HCT116 (cell line): ENCODE measurements around the gene APOA1. TPM values are rescaled to one million over a fixed set of nuclear protein-coding genes. Genes with fewer than 3 reads are reported as not detected.

Source experiments
- ATAC-seq: fragments of 200-7000 bp; cut with Tn5 transposase; 2 replicates; pipeline ENCODE4 v1.9.1; 2020; ENCODE audit warnings: mild to moderate bottlenecking, moderate library complexity
- BruUV-seq: library from RNA; stranded (reverse); fragments of 400-500 nt; replicated peaks from 2 replicates; lab custom pipeline; 2021; lab: Mats Ljungman, UMichigan
- CTCF ChIA-PET: fragments of 300-600 bp; sonication (Branson Sonifier 250); formaldehyde crosslinking; loops from one replicate; lab custom pipeline; 2021; ENCODE audit warnings: antibody characterized with exemption; lab: Charles Lee
- POLR2A ChIA-PET: fragments of 300-600, 350-600 bp; sonication (Branson Sonifier 250); formaldehyde crosslinking; loops from one replicate; lab custom pipeline; 2021; ENCODE audit warnings: antibody characterized with exemption; lab: Charles Lee
- RAD21 ChIA-PET, 2 experiments: fragments of 300-600 bp; sonication (Branson Sonifier 250); formaldehyde crosslinking; loops; one replicate each; lab custom pipeline; 2023; ENCODE audit warnings: low total read pairs in 2 of 2; ENCODE audit not compliant: uncharacterized antibody in 2 of 2, unreplicated experiment in 2 of 2, low non-redundant PET in 1 of 2; lab: Charles Lee
- DNase-seq: peaks from one replicate; pipeline ENCODE4 v3.0.0-alpha.2; 2010; ENCODE audit warnings: low read depth, low spot score
- H2AFZ ChIP-seq: fragments of 200-600 bp; shearing (Covaris generic), sonication (generic); 2 replicates; pipeline ENCODE4 v1.6.1; 2017; ENCODE audit warnings: low read depth, mixed run types, mixed read lengths, antibody characterized with exemption, low read length; ENCODE audit not compliant: poor library complexity, severe bottlenecking
- H3K27ac ChIP-seq: 2 replicates; pipeline ENCODE4 v1.5.1; 2012; ENCODE audit warnings: low read depth, low read length
- H3K27me3 ChIP-seq: fragments of 200-600 bp; sonication (generic); 2 replicates; pipeline ENCODE4 v1.6.1; 2016; ENCODE audit warnings: mixed run types, low read length, mixed read lengths; ENCODE audit not compliant: insufficient read depth
- H3K36me3 ChIP-seq, 2 experiments: fragments of 200-500 bp in 1 of 2; fragments of 200-600 bp in 1 of 2; sonication (Bioruptor generic) in 1 of 2; sonication (generic) in 1 of 2; 2 replicates each; pipeline versions ENCODE4 v1.5.1 to v1.6.1; 2014 to 2016; ENCODE audit warnings: low read length in 2 of 2, inconsistent platforms in 1 of 2, mixed read lengths in 1 of 2, mixed run types in 1 of 2; ENCODE audit not compliant: insufficient read depth in 2 of 2, control insufficient read depth in 1 of 2
- H3K4me1 ChIP-seq, 2 experiments: fragments of 200-600 bp in 1 of 2; sonication (generic) in 1 of 2; 2 replicates each; pipeline versions ENCODE4 v1.5.1 to v1.6.1; 2012 to 2017; ENCODE audit warnings: low read length in 2 of 2, inconsistent platforms in 1 of 2, mild to moderate bottlenecking in 1 of 2, mixed read lengths in 1 of 2, mixed run types in 1 of 2, moderate library complexity in 1 of 2; ENCODE audit not compliant: insufficient read depth in 2 of 2, control insufficient read depth in 1 of 2
- H3K4me2 ChIP-seq: fragments of 200-600 bp; sonication (generic); 2 replicates; pipeline ENCODE4 v1.6.1; 2017; ENCODE audit warnings: mixed run types, low read length, mixed read lengths
- H3K4me3 ChIP-seq, 2 experiments: fragments of 200-600 bp in 1 of 2; sonication (generic) in 1 of 2; replicated peaks in 1 of 2; 2 replicates each; pipeline ENCODE4 v1.5.1; 2011 to 2016; ENCODE audit warnings: low read length in 2 of 2, control low read depth in 1 of 2, low read depth in 1 of 2, mild to moderate bottlenecking in 1 of 2, mixed read lengths in 1 of 2, mixed run types in 1 of 2
- H3K79me2 ChIP-seq: fragments of 200-600 bp; sonication (generic); 2 replicates; pipeline ENCODE4 v1.6.1; 2017; ENCODE audit warnings: mild to moderate bottlenecking, mixed run types, low read length, moderate library complexity, mixed read lengths; ENCODE audit not compliant: insufficient read depth
- H3K9ac ChIP-seq: fragments of 200-600 bp; sonication (generic); 2 replicates; pipeline ENCODE4 v1.6.1; 2016; ENCODE audit warnings: low read length, mixed read lengths
- H3K9me2 ChIP-seq: fragments of 200-600 bp; sonication (generic), shearing (Covaris generic); 2 replicates; pipeline ENCODE4 v1.6.1; 2017; ENCODE audit warnings: mixed run types, mild to moderate bottlenecking, moderate library complexity; ENCODE audit not compliant: insufficient read depth
- H3K9me3 ChIP-seq, 2 experiments: fragments of 200-500 bp in 1 of 2; fragments of 200-600 bp in 1 of 2; sonication (Bioruptor generic) in 1 of 2; sonication (generic) in 1 of 2; 2 replicates each; pipeline ENCODE4 v1.6.1; 2014 to 2017; ENCODE audit warnings: low read length in 2 of 2, mixed read lengths in 2 of 2, inconsistent platforms in 1 of 2, low read depth in 1 of 2, mild to moderate bottlenecking in 1 of 2, mixed run types in 1 of 2, moderate library complexity in 1 of 2; ENCODE audit not compliant: control insufficient read depth in 1 of 2, insufficient read depth in 1 of 2
- H4K20me1 ChIP-seq: fragments of 200-600 bp; sonication (generic), shearing (Covaris generic); 2 replicates; pipeline ENCODE4 v1.6.1; 2017; ENCODE audit warnings: mixed run types, mild to moderate bottlenecking, moderate library complexity; ENCODE audit not compliant: insufficient read depth
- ATF3 ChIP-seq: IDR thresholded peaks from 2 replicates; pipeline ENCODE4 v1.6.1; 2012
- CBX3 ChIP-seq: IDR thresholded peaks from 2 replicates; pipeline ENCODE4 v1.6.1; 2012; ENCODE audit warnings: low read depth
- EGR1 ChIP-seq: IDR thresholded peaks from 2 replicates; pipeline ENCODE4 v1.6.1; 2012; ENCODE audit warnings: low read depth
- EZH2 ChIP-seq: fragments of 200-600 bp; sonication (generic); IDR thresholded peaks from 2 replicates; pipeline ENCODE4 v1.6.1; 2017; ENCODE audit warnings: antibody characterized with exemption, mixed run types
- EZH2phosphoT487 ChIP-seq: fragments of 200-600 bp; IDR thresholded peaks from 2 replicates; pipeline ENCODE4 v1.6.1; 2018; ENCODE audit warnings: antibody characterized with exemption, borderline replicate concordance
- JUND ChIP-seq: IDR thresholded peaks from 2 replicates; pipeline ENCODE4 v1.6.1; 2012
- MAX ChIP-seq: IDR thresholded peaks from 2 replicates; pipeline ENCODE4 v1.6.1; 2012
- POLR2AphosphoS5 ChIP-seq: IDR thresholded peaks from 2 replicates; pipeline ENCODE4 v1.6.1; 2011; ENCODE audit warnings: mild to moderate bottlenecking, low read depth, low read length, moderate library complexity
- RAD21 ChIP-seq: IDR thresholded peaks from 2 replicates; pipeline ENCODE4 v1.6.1; 2012; ENCODE audit warnings: low read depth, mild to moderate bottlenecking
- SRF ChIP-seq: IDR thresholded peaks from 2 replicates; pipeline ENCODE4 v1.6.1; 2012; ENCODE audit warnings: low read depth
- TCF7L2 ChIP-seq: IDR thresholded peaks from 2 replicates; pipeline ENCODE4 v1.7.0; 2011; ENCODE audit warnings: borderline replicate concordance, inconsistent platforms; ENCODE audit not compliant: insufficient read depth, insufficient read length; ENCODE audit errors: extremely low read depth
- ZNF274 ChIP-seq: fragments of 200-500 bp; sonication (Bioruptor generic); IDR thresholded peaks from 2 replicates; pipeline ENCODE4 v1.6.1; 2014; ENCODE audit warnings: mild to moderate bottlenecking, low read depth, low read length, inconsistent platforms
- intact Hi-C: fragments of 100-400 bp; cut with micrococcal nuclease; formaldehyde crosslinking; loops from 2 replicates; pipeline ENCODE4 v1.10.0; 2022
- total RNA-seq: library from RNA; stranded (reverse); gene quantifications from one replicate; pipeline ENCODE4 v1.2.1, GENCODE V29; 2021; ENCODE audit not compliant: unreplicated experiment

Gene APOA1
- total RNA-seq, 1 experiment from 2014 or later, result 2.0 TPM

GRCh38 chr11:116875194-116875593 lies 37.8 kb upstream of the APOA1 start:
- H3K9me3 ChIP-seq, result no peaks in the 10 kb centered on the region
- no peaks in the 10 kb centered on the region for H3K27me3 ChIP-seq
- no peaks in the 10 kb centered on the region for H3K9me2 ChIP-seq
- no peak overlapping the region for H3K4me3 ChIP-seq
- H3K4me1 ChIP-seq, result peaks cover 0 to 3% of the 10 kb centered on the region in 2 experiments; a peak in 1 of 4 replicates
- ChIA-PET CTCF (no interaction called here), RAD21 (no interaction called here), POLR2A (no interaction called here)
- ATAC-seq, result no peak
- no peak overlapping the region for H2AFZ ChIP-seq
- no peak for TF ChIP-seq SRF
- no peak for TF ChIP-seq CBX3
- no peak for TF ChIP-seq JUND
- no peak for TF ChIP-seq TCF7L2
- TF ChIP-seq POLR2AphosphoS5, result no peak
- no peak for TF ChIP-seq ZNF274
- TF ChIP-seq EZH2, result no peak
- TF ChIP-seq ATF3, result no peak
- TF ChIP-seq, all 23 proteins: peak for 0
- Histone ChIP-seq H4K20me1 (no peaks in the 10 kb centered on the region), H3K27ac (no peak overlapping the region), H3K4me2 (no peak overlapping the region), H3K36me3 (peaks cover 6 to 25% of the 10 kb centered on the region in 2 experiments; a peak in 2 of 4 replicates), H3K79me2 (no peaks in the 10 kb centered on the region), H3K9ac (no peak overlapping the region)
- intact Hi-C loops, result no loop called here
- no TSS peak for BruUV-seq
- DNase-seq, result no peak

DNA sequence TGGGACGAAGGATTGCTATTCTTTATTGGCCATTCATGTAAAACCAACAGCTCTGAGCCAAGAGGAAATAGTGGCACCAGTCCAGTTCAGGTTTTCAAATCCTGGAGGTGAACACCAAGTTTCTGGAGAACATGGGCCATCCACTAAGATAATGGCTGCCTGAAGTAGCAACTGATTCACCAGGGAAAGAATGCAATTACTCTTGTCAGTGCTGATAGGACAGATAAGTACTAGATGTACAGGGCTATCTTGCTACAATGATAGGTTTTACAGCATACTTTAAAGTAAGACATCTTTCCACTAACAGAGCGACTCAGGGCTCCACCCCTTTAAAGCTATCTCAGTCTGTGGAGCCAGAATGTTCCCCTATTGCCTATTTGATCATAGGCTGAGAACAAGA lies 36.8 kb upstream of the APOA1 start:
- Histone ChIP-seq H3K36me3 (peaks cover 6 to 25% of the 10 kb centered on the region in 2 experiments; a peak in 2 of 4 replicates), H2AFZ (no peak overlapping the region), H4K20me1 (no peaks in the 10 kb centered on the region), H3K79me2 (no peaks in the 10 kb centered on the region), H3K27me3 (no peaks in the 10 kb centered on the region), H3K9me3 (no peaks in the 10 kb centered on the region), H3K9ac (no peak overlapping the region), H3K4me2 (no peak overlapping the region), H3K4me3 (no peak overlapping the region), H3K4me1 (no peaks in the 10 kb centered on the region), H3K27ac (no peak overlapping the region), H3K9me2 (no peaks in the 10 kb centered on the region)
- intact Hi-C loops, result no loop called here
- no peak for DNase-seq
- ChIA-PET POLR2A (no interaction called here), CTCF (no interaction called here), RAD21 (no interaction called here)
- TF ChIP-seq POLR2AphosphoS5 (no peak), RAD21 (no peak), EGR1 (no peak), EZH2phosphoT487 (no peak), MAX (no peak)
- no peak for ATAC-seq
- BruUV-seq, result no TSS peak
